DMS53 (cell line): ENCODE data around the gene SMIM22.
A peak's percentile ranks its signal among the peaks of the same experiment; 100 is the strongest.

Source experiments
- DNase-seq: peaks from one replicate; lab custom pipeline; 2025; lab: John Stamatoyannopoulos, UW

Gene SMIM22

GRCh38 chr16:4795181-4795827, at the start of gene SMIM22:
Gene SMIM22, plus strand, starts transcription at chr16:4795369. Its CDS starts 366 bp downstream, at chr16:4795735.
- peak; percentile 90 for DNase-seq

GRCh38 chr16:4746215-4746614, 49.0 kb upstream of the SMIM22 start:
- DNase-seq = no peak

GRCh38 chr16:4746991-4747574, 48.1 kb upstream of the SMIM22 start:
- DNase-seq = no peak

- DNase-seq = no peak
Observed at GRCh38 chr16:4747906-4748681, 47.1 kb upstream of the SMIM22 start.

- no peak for DNase-seq
Observed at GRCh38 chr16:4748682-4749411, 46.3 kb upstream of the SMIM22 start.

GRCh38 chr16:4749700-4750257, 45.4 kb upstream of the SMIM22 start:
- DNase-seq = no peak

GRCh38 chr16:4750896-4751295, 44.3 kb upstream of the SMIM22 start:
- DNase-seq = no peak

GRCh38 chr16:4752351-4753100, 42.6 kb upstream of the SMIM22 start:
- no peak for DNase-seq

GRCh38 chr16:4753227-4753626, 41.9 kb upstream of the SMIM22 start:
- no peak for DNase-seq

- DNase-seq = no peak
Observed at GRCh38 chr16:4754865-4755264, 40.3 kb upstream of the SMIM22 start.

- DNase-seq = no peak
Observed at GRCh38 chr16:4755687-4756086, 39.5 kb upstream of the SMIM22 start.

GRCh38 chr16:4760221-4760910, 34.8 kb upstream of the SMIM22 start:
- no peak for DNase-seq

- DNase-seq = no peak
Observed at GRCh38 chr16:4762205-4762604, 33.0 kb upstream of the SMIM22 start.

- no peak for DNase-seq
Observed at GRCh38 chr16:4763791-4764190, 31.4 kb upstream of the SMIM22 start.

GRCh38 chr16:4765511-4766474, 29.4 kb upstream of the SMIM22 start:
- no peak for DNase-seq

- DNase-seq = peak; percentile 97
Observed at GRCh38 chr16:4766875-4767628, 28.1 kb upstream of the SMIM22 start, which contains the start of gene ZNF500. Gene ZNF500, minus strand, starts transcription at chr16:4767162. Its CDS starts 1,184 bp downstream, at chr16:4765978.

- peak; percentile 54 for DNase-seq
Observed at GRCh38 chr16:4767872-4768548, 27.2 kb upstream of the SMIM22 start.
